ENCODE measurements around the gene ZNF605.

Gene ZNF605

DNA sequence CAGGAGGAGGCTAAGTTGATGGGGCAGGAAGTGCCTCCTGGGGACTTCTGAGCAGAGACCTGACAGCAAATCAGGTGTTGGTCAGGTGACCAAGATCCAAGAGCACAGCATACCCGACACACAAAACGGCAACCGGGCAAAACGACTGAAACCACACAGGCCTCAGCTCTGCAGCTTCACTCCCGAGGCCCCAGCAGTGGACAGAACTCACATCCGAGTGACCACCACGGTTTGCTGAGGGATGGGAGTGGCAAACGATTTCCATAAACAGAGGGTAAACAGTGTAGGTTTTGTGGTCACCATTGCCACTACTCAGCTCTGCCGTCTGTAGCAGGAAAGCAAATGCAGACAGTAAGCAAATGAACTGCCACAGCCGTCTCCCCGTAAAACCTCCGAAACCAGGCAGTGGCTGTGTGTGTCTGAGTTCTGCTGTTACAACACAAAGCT is 83.1 kb downstream of the ZNF605 start:
- Histone ChIP-seq H2AFZ (ENCODE audit: low read length) (no peak overlapping the region), H3K4me2 (ENCODE audit: low read depth, low read length) (no peak overlapping the region), H3K79me2 (ENCODE audit: low read length) (no peaks in the 10 kb centered on the region), H3K4me1 (ENCODE audit: low read length) (no peaks in the 10 kb centered on the region), H3K9me2 (replicated peaks; ENCODE audit: insufficient read depth, low read length) (no peaks in the 10 kb centered on the region), H3K4me3 (ENCODE audit: low read length) (no peak overlapping the region), H3K9ac (ENCODE audit: low read length) (no peak overlapping the region), H3K27me3 (replicated peaks; ENCODE audit: insufficient read depth, low read length) (no peaks in the 10 kb centered on the region), H3F3A (ENCODE audit: insufficient read depth, low read length) (no peaks in the 10 kb centered on the region), H3K27ac (ENCODE audit: low read length) (no peak overlapping the region), H3K9me3 (replicated peaks; ENCODE audit: insufficient read depth, low read length) (no peaks in the 10 kb centered on the region), H3K36me3 (replicated peaks; ENCODE audit: insufficient read depth, low read length) (no peaks in the 10 kb centered on the region), H4K20me1 (ENCODE audit: insufficient read depth, low read length) (no peaks in the 10 kb centered on the region)
- DNase-seq: no peak
- TF ChIP-seq EZH2 (optimal IDR thresholded peaks at IDR 0.05; ENCODE audit: low read depth, low read length) (no peak), EZH2phosphoT487 (IDR thresholded peaks at IDR 0.05; ENCODE audit: low read length) (no peak)
- TF ChIP-seq, protein P1, sequence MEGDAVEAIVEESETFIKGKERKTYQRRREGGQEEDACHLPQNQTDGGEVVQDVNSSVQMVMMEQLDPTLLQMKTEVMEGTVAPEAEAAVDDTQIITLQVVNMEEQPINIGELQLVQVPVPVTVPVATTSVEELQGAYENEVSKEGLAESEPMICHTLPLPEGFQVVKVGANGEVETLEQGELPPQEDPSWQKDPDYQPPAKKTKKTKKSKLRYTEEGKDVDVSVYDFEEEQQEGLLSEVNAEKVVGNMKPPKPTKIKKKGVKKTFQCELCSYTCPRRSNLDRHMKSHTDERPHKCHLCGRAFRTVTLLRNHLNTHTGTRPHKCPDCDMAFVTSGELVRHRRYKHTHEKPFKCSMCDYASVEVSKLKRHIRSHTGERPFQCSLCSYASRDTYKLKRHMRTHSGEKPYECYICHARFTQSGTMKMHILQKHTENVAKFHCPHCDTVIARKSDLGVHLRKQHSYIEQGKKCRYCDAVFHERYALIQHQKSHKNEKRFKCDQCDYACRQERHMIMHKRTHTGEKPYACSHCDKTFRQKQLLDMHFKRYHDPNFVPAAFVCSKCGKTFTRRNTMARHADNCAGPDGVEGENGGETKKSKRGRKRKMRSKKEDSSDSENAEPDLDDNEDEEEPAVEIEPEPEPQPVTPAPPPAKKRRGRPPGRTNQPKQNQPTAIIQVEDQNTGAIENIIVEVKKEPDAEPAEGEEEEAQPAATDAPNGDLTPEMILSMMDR (IDR thresholded peaks at IDR 0.05; ENCODE audit: low read length): no peak

DNA sequence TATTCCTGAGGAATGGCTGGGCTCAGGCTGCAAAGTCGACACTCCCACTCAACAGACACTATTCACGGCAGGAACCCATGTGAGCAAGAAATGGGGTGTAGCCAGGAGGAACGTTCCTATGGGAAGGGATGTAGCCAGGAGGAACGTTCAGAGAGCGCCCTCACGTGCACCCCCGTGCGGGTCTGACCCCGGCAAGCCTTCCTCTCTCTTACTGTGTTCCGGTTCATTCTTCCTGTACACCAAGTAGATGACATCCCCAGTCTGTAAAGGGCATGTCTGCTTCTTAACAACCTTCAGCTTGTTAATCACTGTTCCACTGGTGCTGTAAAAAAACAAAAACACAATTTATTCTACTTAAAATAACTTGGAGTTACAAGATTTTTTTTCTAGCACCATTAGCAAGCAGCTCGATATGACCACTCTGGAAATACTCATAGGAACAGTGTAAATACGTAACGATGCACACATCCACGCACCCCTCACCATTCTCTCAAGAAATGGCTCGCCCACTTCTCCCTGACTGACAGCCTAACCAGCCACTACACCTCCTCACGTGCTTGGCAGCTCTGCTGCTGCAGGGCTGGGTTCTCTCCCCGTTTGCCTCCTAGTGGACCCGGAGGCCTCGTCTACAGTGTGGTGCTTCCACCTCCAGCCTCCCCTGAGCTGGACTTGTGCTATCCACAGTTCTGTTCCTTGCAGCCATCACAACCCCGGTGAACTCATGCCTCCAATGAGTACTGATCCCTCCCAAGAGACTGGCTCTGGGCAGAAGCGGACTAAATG is 83.8 kb downstream of the ZNF605 start:
- DNase-seq: no peak
- TF ChIP-seq EZH2phosphoT487 (IDR thresholded peaks at IDR 0.05; ENCODE audit: low read length): no peak
- no peak for TF ChIP-seq EZH2 (optimal IDR thresholded peaks at IDR 0.05; ENCODE audit: low read depth, low read length)
- TF ChIP-seq, protein P1 (IDR thresholded peaks at IDR 0.05; ENCODE audit: low read length): no peak
- H3K4me1 ChIP-seq (ENCODE audit: low read length): no peaks in the 10 kb centered on the region
- no peaks in the 10 kb centered on the region for H3K27me3 ChIP-seq (replicated peaks; ENCODE audit: insufficient read depth, low read length)
- H3K9me3 ChIP-seq (replicated peaks; ENCODE audit: insufficient read depth, low read length): no peaks in the 10 kb centered on the region
- no peaks in the 10 kb centered on the region for H3K79me2 ChIP-seq (ENCODE audit: low read length)
- no peaks in the 10 kb centered on the region for H3K36me3 ChIP-seq (replicated peaks; ENCODE audit: insufficient read depth, low read length)
- H3K27ac ChIP-seq (ENCODE audit: low read length): no peak overlapping the region
- H2AFZ ChIP-seq (ENCODE audit: low read length): no peak overlapping the region
- H3K9me2 ChIP-seq (replicated peaks; ENCODE audit: insufficient read depth, low read length): no peaks in the 10 kb centered on the region
- H3K4me3 ChIP-seq (ENCODE audit: low read length): no peak overlapping the region
- no peaks in the 10 kb centered on the region for H3F3A ChIP-seq (ENCODE audit: insufficient read depth, low read length)
- no peak overlapping the region for H3K9ac ChIP-seq (ENCODE audit: low read length)
- H3K4me2 ChIP-seq (ENCODE audit: low read depth, low read length): no peak overlapping the region
- no peaks in the 10 kb centered on the region for H4K20me1 ChIP-seq (ENCODE audit: insufficient read depth, low read length)

DNA sequence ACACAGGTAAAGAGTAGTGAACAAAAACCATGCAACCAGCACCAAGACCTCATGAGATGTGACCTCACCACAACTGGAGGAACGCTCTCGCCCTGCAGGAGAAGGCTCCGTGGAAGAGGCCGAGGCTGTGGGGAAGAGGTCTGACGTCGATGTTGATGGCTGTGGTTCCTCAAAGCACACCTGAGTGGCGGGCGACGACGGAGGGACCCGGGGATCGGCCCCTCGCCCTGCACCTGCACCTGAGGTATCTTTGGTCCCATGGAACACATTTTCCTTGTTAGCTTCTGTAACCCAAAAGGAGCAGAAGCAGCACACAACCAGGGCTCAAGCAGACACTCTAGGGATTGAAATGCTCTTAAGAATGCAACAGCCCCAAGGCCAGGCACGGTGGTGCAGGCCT is 86.6 kb downstream of the ZNF605 start:
- no peaks in the 10 kb centered on the region for H3K9me2 ChIP-seq (replicated peaks; ENCODE audit: insufficient read depth, low read length)
- H3K9me3 ChIP-seq (replicated peaks; ENCODE audit: insufficient read depth, low read length): no peaks in the 10 kb centered on the region
- H3F3A ChIP-seq (ENCODE audit: insufficient read depth, low read length): no peaks in the 10 kb centered on the region
- no peaks in the 10 kb centered on the region for H3K4me1 ChIP-seq (ENCODE audit: low read length)
- no peak overlapping the region for H3K9ac ChIP-seq (ENCODE audit: low read length)
- H3K27ac ChIP-seq (ENCODE audit: low read length): no peak overlapping the region
- H3K36me3 ChIP-seq (replicated peaks; ENCODE audit: insufficient read depth, low read length): no peaks in the 10 kb centered on the region
- TF ChIP-seq EZH2phosphoT487 (IDR thresholded peaks at IDR 0.05; ENCODE audit: low read length) (no peak), EZH2 (optimal IDR thresholded peaks at IDR 0.05; ENCODE audit: low read depth, low read length) (no peak)
- TF ChIP-seq, protein P1 (IDR thresholded peaks at IDR 0.05; ENCODE audit: low read length): no peak
- no peaks in the 10 kb centered on the region for H4K20me1 ChIP-seq (ENCODE audit: insufficient read depth, low read length)
- H3K27me3 ChIP-seq (replicated peaks; ENCODE audit: insufficient read depth, low read length): no peaks in the 10 kb centered on the region
- no peak overlapping the region for H2AFZ ChIP-seq (ENCODE audit: low read length)
- DNase-seq: no peak
- no peak overlapping the region for H3K4me3 ChIP-seq (ENCODE audit: low read length)
- no peaks in the 10 kb centered on the region for H3K79me2 ChIP-seq (ENCODE audit: low read length)
- no peak overlapping the region for H3K4me2 ChIP-seq (ENCODE audit: low read depth, low read length)

Measured in MM.1S (cell line).